ENCODE measurements around the gene PTTG1IP.

The PTTG1IP gene

DNA sequence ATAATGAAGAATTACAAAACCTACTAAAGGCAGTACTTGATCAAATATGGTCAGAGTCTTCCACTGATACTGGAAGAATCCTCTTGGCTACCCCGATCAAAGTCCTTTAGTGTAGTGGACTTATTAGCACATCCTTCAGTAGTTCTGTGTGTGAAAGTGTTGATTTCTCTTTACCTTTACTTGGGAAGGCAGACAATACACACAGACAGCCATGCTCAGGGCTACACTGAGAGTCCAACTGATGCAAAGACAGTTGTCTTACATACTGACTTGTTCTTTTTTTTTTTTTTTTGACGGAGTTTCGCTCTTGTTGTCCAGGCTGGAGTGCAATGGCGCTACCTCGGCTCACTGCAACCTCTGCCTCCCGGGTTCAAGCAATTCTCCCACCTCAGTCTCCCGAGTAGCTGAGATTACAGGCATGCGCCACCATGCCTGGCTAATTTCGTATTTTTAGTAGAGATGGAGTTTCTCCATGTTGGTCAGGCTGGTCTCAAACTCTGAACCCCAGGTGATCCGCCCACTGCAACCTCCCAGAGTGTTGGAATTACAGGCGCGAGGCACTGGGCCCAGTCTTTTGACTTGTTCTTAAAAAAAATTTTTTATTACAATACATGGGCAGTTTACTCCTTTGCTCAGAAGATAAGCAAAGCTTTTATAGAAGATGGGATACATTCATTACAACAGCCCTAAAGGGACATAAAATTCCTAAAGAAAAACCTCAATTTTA, 3.5 kb upstream of the PTTG1IP start:
- H3K27ac Mint-ChIP-seq: no peak overlapping the region
- H3K4me3 Mint-ChIP-seq: no peak overlapping the region

GRCh38 chr21:44875316-44875700, 1.8 kb upstream of the PTTG1IP start:
- Mint-ChIP-seq H3K27ac (no peak overlapping the region), H3K27me3 (ENCODE audit: low read depth, poor library complexity) (peaks cover 63% of the 10 kb centered on the region), H3K36me3 (ENCODE audit: low read depth) (peaks cover 7% of the 10 kb centered on the region), H3K4me3 (peak overlapping the region; percentile 83), H3K4me1 (peaks cover 43% of the 10 kb centered on the region), H3K9me3 (peaks cover 4% of the 10 kb centered on the region)
- TF ChIP-seq, protein P1, sequence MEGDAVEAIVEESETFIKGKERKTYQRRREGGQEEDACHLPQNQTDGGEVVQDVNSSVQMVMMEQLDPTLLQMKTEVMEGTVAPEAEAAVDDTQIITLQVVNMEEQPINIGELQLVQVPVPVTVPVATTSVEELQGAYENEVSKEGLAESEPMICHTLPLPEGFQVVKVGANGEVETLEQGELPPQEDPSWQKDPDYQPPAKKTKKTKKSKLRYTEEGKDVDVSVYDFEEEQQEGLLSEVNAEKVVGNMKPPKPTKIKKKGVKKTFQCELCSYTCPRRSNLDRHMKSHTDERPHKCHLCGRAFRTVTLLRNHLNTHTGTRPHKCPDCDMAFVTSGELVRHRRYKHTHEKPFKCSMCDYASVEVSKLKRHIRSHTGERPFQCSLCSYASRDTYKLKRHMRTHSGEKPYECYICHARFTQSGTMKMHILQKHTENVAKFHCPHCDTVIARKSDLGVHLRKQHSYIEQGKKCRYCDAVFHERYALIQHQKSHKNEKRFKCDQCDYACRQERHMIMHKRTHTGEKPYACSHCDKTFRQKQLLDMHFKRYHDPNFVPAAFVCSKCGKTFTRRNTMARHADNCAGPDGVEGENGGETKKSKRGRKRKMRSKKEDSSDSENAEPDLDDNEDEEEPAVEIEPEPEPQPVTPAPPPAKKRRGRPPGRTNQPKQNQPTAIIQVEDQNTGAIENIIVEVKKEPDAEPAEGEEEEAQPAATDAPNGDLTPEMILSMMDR (IDR thresholded peaks at IDR 0.05): no peak
- DNase-seq: no peak

More for the DNA sequence above, 3.5 kb upstream of the PTTG1IP start:
- Mint-ChIP-seq H3K9me3 (peaks cover 4% of the 10 kb centered on the region), H3K36me3 (ENCODE audit: low read depth) (no peaks in the 10 kb centered on the region), H3K4me1 (peaks cover 39% of the 10 kb centered on the region), H3K27me3 (ENCODE audit: low read depth, poor library complexity) (peaks cover 72% of the 10 kb centered on the region)
- TF ChIP-seq, protein P1 (IDR thresholded peaks at IDR 0.05): no peak
- no peak for DNase-seq

- H3K27me3 Mint-ChIP-seq (ENCODE audit: low read depth, poor library complexity): peaks cover 59% of the 10 kb centered on the region
- peaks cover 7% of the 10 kb centered on the region for H3K36me3 Mint-ChIP-seq (ENCODE audit: low read depth)
- no peak overlapping the region for H3K27ac Mint-ChIP-seq
- peak; percentile 31 for DNase-seq
- peaks cover 4% of the 10 kb centered on the region for H3K9me3 Mint-ChIP-seq
- TF ChIP-seq, protein P1 (IDR thresholded peaks at IDR 0.05): no peak
- peaks cover 49% of the 10 kb centered on the region for H3K4me1 Mint-ChIP-seq
- H3K4me3 Mint-ChIP-seq: peak overlapping the region; percentile 83
Observed at GRCh38 chr21:44874497-44875315, 1.2 kb upstream of the PTTG1IP start.

DNA sequence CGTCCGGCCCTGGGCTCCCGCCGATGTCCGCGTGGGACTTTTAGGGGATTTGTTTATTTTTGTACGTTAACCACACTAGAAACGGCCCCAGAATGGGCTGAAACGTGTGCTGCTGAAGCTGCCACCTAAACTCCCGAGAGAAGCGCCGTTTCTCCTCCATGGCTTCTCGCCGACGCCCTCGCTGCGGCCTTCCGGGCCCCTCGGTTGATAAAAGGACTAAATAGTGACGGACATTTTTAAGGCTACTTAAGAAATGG, 678 bp upstream of the PTTG1IP start:
- Mint-ChIP-seq H3K4me1 (peaks cover 52% of the 10 kb centered on the region), H3K36me3 (ENCODE audit: low read depth) (peaks cover 7% of the 10 kb centered on the region), H3K27me3 (ENCODE audit: low read depth, poor library complexity) (peaks cover 53% of the 10 kb centered on the region), H3K27ac (no peak overlapping the region), H3K4me3 (peak overlapping the region; percentile 83), H3K9me3 (peaks cover 4% of the 10 kb centered on the region)
- TF ChIP-seq, protein P1 (IDR thresholded peaks at IDR 0.05): no peak
- DNase-seq: no peak

GRCh38 chr21:44872649-44873355, 688 bp downstream of the PTTG1IP start:
- peak overlapping the region; percentile 61 for H3K27ac Mint-ChIP-seq
- H3K36me3 Mint-ChIP-seq (ENCODE audit: low read depth): peaks cover 14% of the 10 kb centered on the region
- peak overlapping the region; percentile 98 for H3K4me3 Mint-ChIP-seq
- peak; percentile 43 for DNase-seq
- TF ChIP-seq, protein P1 (IDR thresholded peaks at IDR 0.05): no peak
- peaks cover 66% of the 10 kb centered on the region for H3K4me1 Mint-ChIP-seq
- H3K9me3 Mint-ChIP-seq: peaks cover 4% of the 10 kb centered on the region
- H3K27me3 Mint-ChIP-seq (ENCODE audit: low read depth, poor library complexity): peaks cover 41% of the 10 kb centered on the region

All from nephron progenitor cell (in vitro differentiated cells).